GM13977 (cell line): Measurements from ENCODE around the gene MAFG.

Experiments
- DNase-seq: peaks from one replicate; pipeline ENCODE4 v3.0.0; 2012; ENCODE audit warnings: low spot score
- CTCF ChIP-seq: IDR thresholded peaks from 2 replicates; pipeline ENCODE4 v1.5.1; 2012; ENCODE audit warnings: mild to moderate bottlenecking, control low read depth; ENCODE audit not compliant: insufficient read depth; ENCODE audit errors: extremely low read depth, missing control alignments
- in situ Hi-C: fragments of 300-500 bp; cut with MboI; formaldehyde crosslinking; loops from one replicate; pipeline ENCODE4 v1.12.0; 2022; ENCODE audit warnings: low sequenced_read_pairs, low pct_unique_long_range_greater_than_20kb, mixed read lengths, inconsistent platforms; ENCODE audit not compliant: unreplicated experiment

The MAFG gene

GRCh38 chr17:81926451-81927151, 934 bp downstream of the MAFG start:
- in situ Hi-C loops, result no loop called here
- no peak for TF ChIP-seq CTCF
- DNase-seq, result peak; percentile 87

- TF ChIP-seq CTCF, result no peak
- in situ Hi-C loops, result no loop called here
- no peak for DNase-seq
Observed at GRCh38 chr17:81925860-81926450, 1.6 kb downstream of the MAFG start.

GRCh38 chr17:81924557-81925532, 2.7 kb downstream of the MAFG start:
- in situ Hi-C loops, result no loop called here
- TF ChIP-seq CTCF, result no peak
- DNase-seq, result no peak

GRCh38 chr17:81923302-81924260, 4.0 kb downstream of the MAFG start:
- TF ChIP-seq CTCF, result no peak
- no peak for DNase-seq
- in situ Hi-C loops, result no loop called here

GRCh38 chr17:81922566-81923301, 4.8 kb downstream of the MAFG start:
- in situ Hi-C loops, result no loop called here
- no peak for TF ChIP-seq CTCF
- no peak for DNase-seq
